Activated B cell treated with CpG ODN at 0.5 μM for 24 hours (primary cell): Measurements from ENCODE around the gene TMEM237. TPM values are rescaled to one million over a fixed set of nuclear protein-coding genes. Genes with fewer than 3 reads are reported as not detected.

Source experiments
- ATAC-seq: fragments of 200-7000 bp; cut with Tn5 transposase; one replicate; pipeline ENCODE4 v1.10.0; 2021; ENCODE audit warnings: low read depth, mild to moderate bottlenecking, moderate library complexity
- CTCF ChIA-PET: fragments of 350-600 bp; sonication (Branson Sonifier 250); formaldehyde crosslinking; loops from one replicate; lab custom pipeline; 2021; ENCODE audit warnings: antibody characterized with exemption; lab: Charles Lee
- POLR2A ChIA-PET: fragments of 350-600 bp; sonication (Branson Sonifier 250); formaldehyde crosslinking; loops from one replicate; lab custom pipeline; 2021; ENCODE audit warnings: antibody characterized with exemption; lab: Charles Lee
- DNase-seq: peaks from one replicate; pipeline ENCODE4 v3.0.0; 2022
- H3K27ac Mint-ChIP-seq: one replicate; pipeline ENCODE4 v1.8.0; 2020; ENCODE audit warnings: mixed read lengths
- H3K27me3 Mint-ChIP-seq: one replicate; pipeline ENCODE4 v1.8.0; 2021; ENCODE audit warnings: mixed read lengths
- H3K36me3 Mint-ChIP-seq: one replicate; pipeline ENCODE4 v1.8.0; 2021; ENCODE audit warnings: low read depth, mixed read lengths
- H3K4me1 Mint-ChIP-seq: one replicate; pipeline ENCODE4 v1.8.0; 2021; ENCODE audit warnings: mixed read lengths
- H3K4me3 Mint-ChIP-seq: one replicate; pipeline ENCODE4 v1.8.0; 2020; ENCODE audit warnings: mild to moderate bottlenecking, mixed read lengths
- H3K9me3 Mint-ChIP-seq: one replicate; pipeline ENCODE4 v1.8.0; 2020; ENCODE audit warnings: mixed read lengths
- intact Hi-C: fragments of 100-400 bp; cut with micrococcal nuclease; formaldehyde crosslinking; loops from one replicate; pipeline ENCODE4 v1.15.1; 2024
- total RNA-seq: library from RNA; stranded (reverse); gene quantifications from 2 replicates; pipeline ENCODE4 v1.2.3, GENCODE V29; 2022
- TF ChIP-seq, protein P1 (sequence below): fragments of 200-600 bp; IDR thresholded peaks from one replicate; pipeline ENCODE4 v1.8.0; 2022; ENCODE audit warnings: antibody characterized with exemption, mild to moderate bottlenecking

The TMEM237 gene
- total RNA-seq, 1 donor from 2014 or later = 2.8 TPM

DNA sequence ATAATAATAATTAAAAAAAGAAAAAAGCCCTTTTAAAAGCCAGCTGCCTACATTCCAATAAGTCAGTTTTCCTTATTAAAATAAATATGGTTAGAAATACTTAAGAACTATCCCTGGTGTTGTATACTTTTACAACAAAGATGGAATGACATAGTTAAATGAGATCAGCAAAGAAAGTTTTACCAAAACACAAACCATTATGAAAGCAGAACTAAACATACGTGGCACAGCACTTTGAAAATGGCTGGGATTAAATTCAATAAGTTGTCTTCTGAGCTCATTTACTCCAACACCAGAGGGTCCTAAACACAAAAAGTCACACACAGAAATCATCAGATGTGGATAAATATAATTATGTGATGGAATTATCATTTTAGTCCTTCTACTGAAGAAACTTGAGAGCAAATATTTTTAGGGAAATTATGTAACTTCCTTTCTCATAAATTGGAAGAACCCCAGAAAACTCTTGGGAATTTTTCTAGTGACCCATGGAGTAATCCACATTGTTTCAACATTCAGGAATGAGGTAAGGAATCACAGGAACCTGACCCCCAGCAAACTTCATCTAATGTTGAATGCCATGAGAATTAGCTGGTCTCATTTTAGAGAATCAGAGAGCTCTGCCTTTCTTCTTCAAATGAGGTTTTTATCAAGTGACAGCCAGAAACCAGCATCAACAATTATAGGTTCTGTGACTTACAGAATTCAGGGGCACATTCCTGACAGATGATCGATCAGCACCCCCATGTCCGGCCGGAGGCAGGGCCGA, 11.5 kb upstream of the TMEM237 start:
- Mint-ChIP-seq H3K9me3 (no peaks in the 10 kb centered on the region), H3K27ac (no peak overlapping the region), H3K27me3 (peaks cover 21% of the 10 kb centered on the region), H3K36me3 (no peaks in the 10 kb centered on the region), H3K4me3 (no peak overlapping the region), H3K4me1 (no peaks in the 10 kb centered on the region)
- intact Hi-C loops = no loop called here
- no peak for DNase-seq
- ATAC-seq = no peak
- ChIA-PET CTCF (no interaction called here), POLR2A (no interaction called here)
- TF ChIP-seq, protein P1, sequence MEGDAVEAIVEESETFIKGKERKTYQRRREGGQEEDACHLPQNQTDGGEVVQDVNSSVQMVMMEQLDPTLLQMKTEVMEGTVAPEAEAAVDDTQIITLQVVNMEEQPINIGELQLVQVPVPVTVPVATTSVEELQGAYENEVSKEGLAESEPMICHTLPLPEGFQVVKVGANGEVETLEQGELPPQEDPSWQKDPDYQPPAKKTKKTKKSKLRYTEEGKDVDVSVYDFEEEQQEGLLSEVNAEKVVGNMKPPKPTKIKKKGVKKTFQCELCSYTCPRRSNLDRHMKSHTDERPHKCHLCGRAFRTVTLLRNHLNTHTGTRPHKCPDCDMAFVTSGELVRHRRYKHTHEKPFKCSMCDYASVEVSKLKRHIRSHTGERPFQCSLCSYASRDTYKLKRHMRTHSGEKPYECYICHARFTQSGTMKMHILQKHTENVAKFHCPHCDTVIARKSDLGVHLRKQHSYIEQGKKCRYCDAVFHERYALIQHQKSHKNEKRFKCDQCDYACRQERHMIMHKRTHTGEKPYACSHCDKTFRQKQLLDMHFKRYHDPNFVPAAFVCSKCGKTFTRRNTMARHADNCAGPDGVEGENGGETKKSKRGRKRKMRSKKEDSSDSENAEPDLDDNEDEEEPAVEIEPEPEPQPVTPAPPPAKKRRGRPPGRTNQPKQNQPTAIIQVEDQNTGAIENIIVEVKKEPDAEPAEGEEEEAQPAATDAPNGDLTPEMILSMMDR = no peak

DNA sequence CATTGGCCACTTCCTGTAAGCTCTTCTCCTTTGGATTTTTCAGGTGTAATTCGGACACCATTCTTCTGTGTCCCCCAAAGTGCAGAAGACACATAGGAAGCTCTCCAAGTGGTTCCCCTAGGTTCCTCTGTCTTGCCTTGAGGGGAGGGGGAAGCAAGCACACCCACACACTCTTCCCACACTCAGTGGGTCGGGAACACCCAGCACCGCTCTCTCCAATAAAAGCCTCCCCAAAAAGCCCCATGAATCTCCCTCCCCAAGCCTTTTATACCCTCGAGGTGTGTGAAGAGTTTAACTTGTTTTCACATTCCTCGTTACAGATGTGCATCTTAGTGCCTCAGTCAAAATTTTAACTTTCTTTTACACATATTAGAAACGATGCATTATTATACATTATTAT, 9.9 kb upstream of the TMEM237 start:
- intact Hi-C loops = no loop called here
- no peaks in the 10 kb centered on the region for H3K36me3 Mint-ChIP-seq
- ATAC-seq = no peak
- POLR2A ChIA-PET = no interaction called here
- no peaks in the 10 kb centered on the region for H3K9me3 Mint-ChIP-seq
- DNase-seq = no peak
- TF ChIP-seq, protein P1 = no peak
- CTCF ChIA-PET = no interaction called here
- no peak overlapping the region for H3K27ac Mint-ChIP-seq
- H3K4me3 Mint-ChIP-seq = no peak overlapping the region
- H3K27me3 Mint-ChIP-seq = peaks cover 20% of the 10 kb centered on the region
- no peaks in the 10 kb centered on the region for H3K4me1 Mint-ChIP-seq

DNA sequence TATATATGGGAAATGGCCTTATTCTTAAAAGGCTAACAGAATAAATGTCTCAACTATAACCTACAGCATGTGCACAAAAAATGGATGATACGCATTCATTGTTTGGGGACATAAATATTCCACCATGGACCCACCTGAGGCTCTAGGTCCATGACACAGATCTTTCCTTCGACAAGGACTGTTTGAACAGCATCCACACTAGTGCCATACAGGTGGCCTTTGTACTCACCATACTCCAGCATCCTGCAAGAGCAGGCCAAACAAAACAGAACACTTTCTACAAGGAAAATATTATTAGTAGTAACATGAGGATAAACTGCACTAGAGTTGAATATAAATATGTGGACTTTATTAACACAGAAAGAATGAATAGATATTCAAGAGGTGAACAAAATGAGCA, 6.1 kb upstream of the TMEM237 start:
- ChIA-PET POLR2A (no interaction called here), CTCF (no interaction called here)
- ATAC-seq (no peak), DNase-seq (no peak)
- no peak overlapping the region for H3K4me3 Mint-ChIP-seq
- H3K9me3 Mint-ChIP-seq = no peaks in the 10 kb centered on the region
- H3K27me3 Mint-ChIP-seq = peaks cover 16% of the 10 kb centered on the region
- intact Hi-C loops = loop anchor here (10.0 kb wide), 2 partner anchors 935 to 1125 kb away; partner anchors contain the start of gene SGO2
- no peaks in the 10 kb centered on the region for H3K36me3 Mint-ChIP-seq
- H3K4me1 Mint-ChIP-seq = no peaks in the 10 kb centered on the region
- TF ChIP-seq, protein P1 = no peak
- H3K27ac Mint-ChIP-seq = no peak overlapping the region

DNA sequence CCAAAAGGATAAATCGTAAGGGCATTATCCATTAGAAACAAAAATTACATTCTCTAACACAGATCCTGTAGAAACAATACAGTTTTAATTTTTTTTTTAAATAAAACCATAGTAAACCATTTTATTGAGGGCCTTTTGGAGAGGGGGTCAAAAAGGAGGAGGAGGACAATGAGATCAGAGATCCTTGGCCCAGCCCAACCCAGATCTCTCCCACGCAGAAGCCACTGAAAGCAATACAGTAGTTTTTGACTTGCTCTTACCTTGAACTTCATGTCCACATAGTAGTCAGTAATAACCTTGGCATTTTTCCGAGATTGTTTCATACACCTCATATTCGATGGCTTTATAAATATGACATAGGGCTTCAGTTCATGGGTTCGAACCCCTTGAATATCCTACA, 4.1 kb upstream of the TMEM237 start:
- POLR2A ChIA-PET = no interaction called here
- ATAC-seq = no peak
- TF ChIP-seq, protein P1 = no peak
- H3K4me1 Mint-ChIP-seq = peaks cover 4% of the 10 kb centered on the region
- H3K9me3 Mint-ChIP-seq = no peaks in the 10 kb centered on the region
- intact Hi-C loops = loop anchor here (10.0 kb wide), 2 partner anchors 933 to 1123 kb away; partner anchors contain the start of gene SGO2
- peaks cover 2% of the 10 kb centered on the region for H3K36me3 Mint-ChIP-seq
- DNase-seq = no peak
- CTCF ChIA-PET = no interaction called here
- no peak overlapping the region for H3K4me3 Mint-ChIP-seq
- peaks cover 6% of the 10 kb centered on the region for H3K27me3 Mint-ChIP-seq
- H3K27ac Mint-ChIP-seq = no peak overlapping the region

DNA sequence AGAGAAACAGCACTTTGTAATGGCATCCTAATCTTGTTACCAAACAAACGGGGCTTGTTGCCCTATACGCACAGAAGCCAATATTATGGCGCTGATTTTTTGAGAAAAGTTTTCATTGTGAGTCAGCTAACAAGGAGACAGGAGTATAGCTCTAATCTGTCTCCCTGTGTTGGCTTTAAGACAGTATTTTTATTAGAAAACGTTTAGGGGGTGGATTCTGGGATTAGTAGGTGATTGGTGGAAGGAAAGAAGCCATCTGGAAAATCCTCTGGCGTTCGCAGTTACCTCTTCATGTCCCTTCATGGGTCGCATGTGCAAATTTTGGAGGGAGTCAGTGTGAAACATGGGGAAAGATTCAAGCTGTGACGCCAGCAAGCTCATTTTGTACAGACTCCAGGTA, 698 bp upstream of the TMEM237 start:
- Mint-ChIP-seq H3K4me1 (peaks cover 9% of the 10 kb centered on the region), H3K27ac (no peak overlapping the region), H3K27me3 (peaks cover under 1% of the 10 kb centered on the region), H3K36me3 (peaks cover 5% of the 10 kb centered on the region), H3K9me3 (no peaks in the 10 kb centered on the region), H3K4me3 (peak overlapping the region; percentile 95)
- ATAC-seq (no peak), DNase-seq (no peak)
- ChIA-PET CTCF (no interaction called here), POLR2A (interaction anchor here (1.9 kb wide), 1 partner anchor 192 kb away, joined by 13 read pairs; the partner anchor contains the start of genes STRADB and TRAK2)
- TF ChIP-seq, protein P1 = no peak
- intact Hi-C loops = loop anchor here (5.0 to 10.0 kb wide), 6 partner anchors 572 to 1593 kb away; partner anchors contain the start of genes BZW1, CYP20A1, HYCC2 and NDUFB3
